ENCODE results near the gene ZMIZ1.

The ZMIZ1 gene

DNA sequence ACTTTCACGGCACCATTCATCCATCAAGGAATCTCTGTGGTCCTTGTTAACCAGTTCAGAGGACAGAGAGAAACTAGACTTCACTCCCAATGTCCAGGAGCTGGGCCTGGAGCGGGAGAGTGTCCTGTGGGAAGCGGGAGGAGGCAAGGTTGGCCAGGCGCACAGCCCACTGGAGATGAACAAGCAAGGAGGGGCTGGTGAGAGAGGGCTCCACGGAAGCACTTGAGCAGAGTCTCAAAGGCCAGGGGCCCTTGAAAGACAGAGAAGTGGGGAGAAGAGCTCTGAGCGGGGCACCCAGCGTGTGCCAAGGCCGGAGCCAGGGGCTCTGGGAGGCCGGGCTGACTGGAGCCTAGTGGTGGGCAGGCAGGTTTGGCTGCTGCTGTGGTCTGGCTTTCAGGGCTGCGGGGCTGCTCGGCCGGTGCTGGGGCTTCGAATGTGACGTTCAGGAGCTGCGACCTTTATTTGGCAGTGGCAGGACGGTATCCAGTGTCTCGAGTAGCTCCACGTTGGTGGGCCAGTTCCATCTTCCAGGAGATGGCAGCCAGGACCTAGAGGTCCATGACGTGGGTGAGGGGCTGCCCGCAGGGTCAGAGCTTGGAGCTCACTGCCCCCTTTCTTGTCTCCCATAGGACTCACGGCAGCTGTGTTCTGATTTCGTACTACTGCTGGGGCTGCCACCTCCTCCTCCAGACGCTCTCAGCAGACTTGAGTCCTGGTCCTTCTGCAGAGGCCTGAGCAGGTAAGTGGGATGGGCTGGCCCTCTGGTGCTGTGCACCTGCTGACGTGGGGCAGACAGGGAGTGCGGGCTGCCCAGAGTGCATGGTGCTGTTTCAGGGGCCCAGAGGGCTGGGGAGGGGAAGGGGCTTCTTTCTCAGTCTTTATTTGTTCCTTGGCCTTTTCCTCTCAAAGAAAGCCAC, 49.8 kb downstream of the ZMIZ1 start:
- DNase-seq (ENCODE audit: low spot score) = no peak
- TF ChIP-seq, protein P1, sequence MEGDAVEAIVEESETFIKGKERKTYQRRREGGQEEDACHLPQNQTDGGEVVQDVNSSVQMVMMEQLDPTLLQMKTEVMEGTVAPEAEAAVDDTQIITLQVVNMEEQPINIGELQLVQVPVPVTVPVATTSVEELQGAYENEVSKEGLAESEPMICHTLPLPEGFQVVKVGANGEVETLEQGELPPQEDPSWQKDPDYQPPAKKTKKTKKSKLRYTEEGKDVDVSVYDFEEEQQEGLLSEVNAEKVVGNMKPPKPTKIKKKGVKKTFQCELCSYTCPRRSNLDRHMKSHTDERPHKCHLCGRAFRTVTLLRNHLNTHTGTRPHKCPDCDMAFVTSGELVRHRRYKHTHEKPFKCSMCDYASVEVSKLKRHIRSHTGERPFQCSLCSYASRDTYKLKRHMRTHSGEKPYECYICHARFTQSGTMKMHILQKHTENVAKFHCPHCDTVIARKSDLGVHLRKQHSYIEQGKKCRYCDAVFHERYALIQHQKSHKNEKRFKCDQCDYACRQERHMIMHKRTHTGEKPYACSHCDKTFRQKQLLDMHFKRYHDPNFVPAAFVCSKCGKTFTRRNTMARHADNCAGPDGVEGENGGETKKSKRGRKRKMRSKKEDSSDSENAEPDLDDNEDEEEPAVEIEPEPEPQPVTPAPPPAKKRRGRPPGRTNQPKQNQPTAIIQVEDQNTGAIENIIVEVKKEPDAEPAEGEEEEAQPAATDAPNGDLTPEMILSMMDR (IDR thresholded peaks at IDR 0.05; ENCODE audit: extremely low read depth, missing control alignments) = no peak

GRCh38 chr10:79119306-79119705, 50.5 kb downstream of the ZMIZ1 start:
- TF ChIP-seq, protein P1 (IDR thresholded peaks at IDR 0.05; ENCODE audit: extremely low read depth, missing control alignments) = no peak
- DNase-seq (ENCODE audit: low spot score) = no peak

GRCh38 chr10:79123547-79123963, 54.8 kb downstream of the ZMIZ1 start:
- TF ChIP-seq, protein P1 (IDR thresholded peaks at IDR 0.05; ENCODE audit: extremely low read depth, missing control alignments) = no peak
- no peak for DNase-seq (ENCODE audit: low spot score)

DNA sequence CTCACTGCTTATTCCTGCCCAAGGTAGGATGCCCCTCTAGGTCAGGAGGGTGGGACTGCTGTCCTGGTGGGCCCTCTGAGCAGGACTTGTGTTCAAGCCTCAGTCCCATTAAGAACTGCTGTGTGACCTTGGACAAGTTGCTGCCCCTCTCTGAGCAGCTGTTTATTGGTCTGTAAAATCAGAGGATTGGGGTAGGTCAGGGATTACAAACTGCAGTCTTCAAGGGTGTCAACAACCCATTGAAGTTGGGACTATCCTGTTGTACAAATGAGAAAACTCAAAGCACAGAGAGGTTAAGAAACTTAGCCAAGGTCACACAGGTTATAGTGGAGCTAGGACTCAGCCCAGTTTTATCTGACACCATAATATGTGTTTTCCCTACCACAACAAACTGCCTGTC, 55.3 kb downstream of the ZMIZ1 start:
- TF ChIP-seq, protein P1 (IDR thresholded peaks at IDR 0.05; ENCODE audit: extremely low read depth, missing control alignments) = no peak
- DNase-seq (ENCODE audit: low spot score) = no peak

DNA sequence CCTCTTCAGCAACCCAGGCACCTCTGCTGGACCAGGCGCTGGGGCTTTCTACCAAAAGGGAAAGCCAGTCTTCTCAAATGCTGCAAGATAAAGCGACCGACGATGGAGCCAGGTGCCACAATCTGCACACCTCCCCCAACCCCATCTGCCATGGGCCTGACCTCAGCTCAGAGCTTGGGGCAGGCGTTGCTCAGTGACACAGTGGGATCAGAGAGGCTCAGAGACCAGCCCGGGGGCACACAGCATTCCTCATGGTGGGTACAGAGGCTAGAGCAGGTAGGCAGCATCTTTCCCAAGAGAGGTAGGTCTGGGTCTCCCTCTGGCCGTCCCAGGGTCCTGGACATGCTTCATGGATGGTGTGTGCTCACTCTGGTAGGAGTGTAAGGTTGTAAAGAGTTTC, 56.3 kb downstream of the ZMIZ1 start:
- TF ChIP-seq, protein P1 (IDR thresholded peaks at IDR 0.05; ENCODE audit: extremely low read depth, missing control alignments) = no peak
- no peak for DNase-seq (ENCODE audit: low spot score)

- no peak for DNase-seq (ENCODE audit: low spot score)
- TF ChIP-seq, protein P1 (IDR thresholded peaks at IDR 0.05; ENCODE audit: extremely low read depth, missing control alignments) = no peak
Measured at GRCh38 chr10:79126351-79127080, 57.8 kb downstream of the ZMIZ1 start.
